IPS-15b (cell line): ENCODE measurements around the gene TBC1D12.
"Not testable (repeated sequence)": the region's sequence is repeated elsewhere in the genome, so short reads cannot be mapped to it uniquely, and the experiment has no call there.

Source experiments
- H3K27me3 ChIP-seq: one replicate; pipeline ENCODE4 v1.6.1; 2013; ENCODE audit warnings: low read length; ENCODE audit not compliant: control insufficient read depth, insufficient read depth
- H3K36me3 ChIP-seq: one replicate; pipeline ENCODE4 v1.6.1; 2013; ENCODE audit warnings: low read length; ENCODE audit not compliant: control insufficient read depth, insufficient read depth
- H3K4me1 ChIP-seq: one replicate; pipeline ENCODE4 v1.6.1; 2013; ENCODE audit warnings: mild to moderate bottlenecking, low read length; ENCODE audit not compliant: control insufficient read depth, insufficient read depth
- H3K4me3 ChIP-seq: one replicate; pipeline ENCODE4 v1.5.1; 2013; ENCODE audit warnings: low read depth, low read length
- H3K9ac ChIP-seq: one replicate; pipeline ENCODE4 v1.6.1; 2013; ENCODE audit warnings: low read depth, mild to moderate bottlenecking, low read length
- H3K9me3 ChIP-seq: one replicate; pipeline ENCODE4 v1.6.1; 2013; ENCODE audit warnings: mild to moderate bottlenecking, low read length; ENCODE audit not compliant: control insufficient read depth, insufficient read depth

Gene TBC1D12

GRCh38 chr10:94375374-94375773, 27.0 kb upstream of the TBC1D12 start:
- no peak overlapping the region for H3K4me3 ChIP-seq
- no peaks in the 10 kb centered on the region for H3K36me3 ChIP-seq
- H3K9ac ChIP-seq = no peak overlapping the region
- no peaks in the 10 kb centered on the region for H3K4me1 ChIP-seq
- no peaks in the 10 kb centered on the region for H3K9me3 ChIP-seq
- H3K27me3 ChIP-seq = no peaks in the 10 kb centered on the region

DNA sequence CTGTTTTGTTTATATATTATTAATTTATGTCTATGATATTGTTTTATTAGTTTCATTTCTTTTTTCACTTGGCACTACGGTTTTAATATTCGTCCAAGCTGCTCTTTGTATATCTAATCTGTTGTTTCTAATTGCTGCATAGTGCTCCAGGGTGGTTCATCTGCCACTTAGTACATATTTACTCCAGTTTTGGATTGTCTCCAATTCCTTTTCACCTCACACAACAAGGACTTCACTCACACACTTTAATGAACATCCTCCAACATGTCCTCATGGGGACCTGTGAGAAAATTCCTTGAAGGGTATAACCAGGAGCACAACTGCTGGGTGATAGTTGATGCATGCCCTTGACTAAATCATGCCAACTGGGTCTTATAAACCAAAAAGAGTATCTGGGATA, 25.5 kb upstream of the TBC1D12 start:
- Histone ChIP-seq H3K36me3 (no peaks in the 10 kb centered on the region), H3K9me3 (no peaks in the 10 kb centered on the region), H3K9ac (no peak overlapping the region), H3K27me3 (no peaks in the 10 kb centered on the region), H3K4me3 (no peak overlapping the region), H3K4me1 (no peaks in the 10 kb centered on the region)

DNA sequence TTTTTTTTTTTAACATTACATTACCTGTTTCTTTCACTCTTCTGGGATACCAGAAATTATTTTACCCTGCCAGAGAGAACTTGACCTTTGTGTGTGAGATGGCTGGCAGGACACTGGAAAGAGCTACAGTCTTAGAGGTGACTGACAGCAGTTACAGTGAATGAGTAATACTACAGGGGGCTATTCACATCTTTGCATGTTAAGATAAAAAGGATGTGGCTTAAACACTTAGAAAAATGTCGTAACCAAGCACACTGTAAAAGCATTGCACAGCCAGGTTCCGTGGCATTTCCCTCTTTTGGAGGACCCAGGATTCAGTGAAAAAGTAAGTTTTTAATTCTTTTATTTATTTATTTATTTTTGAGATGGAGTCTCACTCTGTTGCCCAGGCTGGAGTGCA, 18.8 kb upstream of the TBC1D12 start:
- no peaks in the 10 kb centered on the region for H3K4me1 ChIP-seq
- H3K9ac ChIP-seq = no peak overlapping the region
- no peak overlapping the region for H3K4me3 ChIP-seq
- H3K9me3 ChIP-seq = no peaks in the 10 kb centered on the region
- no peaks in the 10 kb centered on the region for H3K27me3 ChIP-seq
- H3K36me3 ChIP-seq = no peaks in the 10 kb centered on the region

DNA sequence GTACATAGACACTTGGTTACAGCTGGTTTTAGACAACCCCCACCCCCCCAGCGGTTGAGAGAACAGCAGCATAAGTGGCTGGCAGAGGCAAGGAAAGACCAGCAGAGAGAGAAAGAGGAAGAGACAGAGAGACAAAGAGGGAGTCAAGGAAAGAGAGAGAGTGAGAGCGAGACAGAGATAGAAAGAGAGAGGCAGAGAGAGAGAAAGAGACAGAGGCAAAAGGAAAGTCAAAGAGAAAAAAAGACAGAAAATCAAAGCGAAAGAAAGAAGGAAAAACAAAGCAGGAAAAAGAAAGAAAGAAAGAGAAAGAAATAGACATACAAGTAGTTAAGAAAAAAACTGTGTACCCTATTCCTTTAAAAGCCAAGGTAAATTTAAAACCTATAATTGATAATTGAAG, 16.6 kb upstream of the TBC1D12 start:
- H3K9me3 ChIP-seq, H3K4me1 ChIP-seq, H3K9ac ChIP-seq, H3K4me3 ChIP-seq, H3K36me3 ChIP-seq, H3K27me3 ChIP-seq: not testable (repeated sequence)

GRCh38 chr10:94392117-94392516, 10.2 kb upstream of the TBC1D12 start:
- H3K27me3 ChIP-seq, H3K4me1 ChIP-seq: not testable (repeated sequence)

GRCh38 chr10:94397549-94398370, 4.6 kb upstream of the TBC1D12 start:
- H3K27me3 ChIP-seq = no peaks in the 10 kb centered on the region
- no peaks in the 10 kb centered on the region for H3K36me3 ChIP-seq
- no peak overlapping the region for H3K4me3 ChIP-seq

More at GRCh38 chr10:94392117-94392516, 10.2 kb upstream of the TBC1D12 start:
- not testable (repeated sequence) for H3K9ac ChIP-seq, H3K4me3 ChIP-seq, H3K36me3 ChIP-seq, H3K9me3 ChIP-seq

GRCh38 chr10:94398762-94399161, 3.6 kb upstream of the TBC1D12 start:
- Histone ChIP-seq H3K9ac (no peak overlapping the region), H3K9me3 (no peaks in the 10 kb centered on the region), H3K36me3 (no peaks in the 10 kb centered on the region), H3K4me3 (no peak overlapping the region), H3K27me3 (peaks cover 3% of the 10 kb centered on the region), H3K4me1 (no peaks in the 10 kb centered on the region)

More at GRCh38 chr10:94397549-94398370, 4.6 kb upstream of the TBC1D12 start:
- H3K9ac ChIP-seq = no peak overlapping the region
- H3K4me1 ChIP-seq = no peaks in the 10 kb centered on the region
- no peaks in the 10 kb centered on the region for H3K9me3 ChIP-seq

DNA sequence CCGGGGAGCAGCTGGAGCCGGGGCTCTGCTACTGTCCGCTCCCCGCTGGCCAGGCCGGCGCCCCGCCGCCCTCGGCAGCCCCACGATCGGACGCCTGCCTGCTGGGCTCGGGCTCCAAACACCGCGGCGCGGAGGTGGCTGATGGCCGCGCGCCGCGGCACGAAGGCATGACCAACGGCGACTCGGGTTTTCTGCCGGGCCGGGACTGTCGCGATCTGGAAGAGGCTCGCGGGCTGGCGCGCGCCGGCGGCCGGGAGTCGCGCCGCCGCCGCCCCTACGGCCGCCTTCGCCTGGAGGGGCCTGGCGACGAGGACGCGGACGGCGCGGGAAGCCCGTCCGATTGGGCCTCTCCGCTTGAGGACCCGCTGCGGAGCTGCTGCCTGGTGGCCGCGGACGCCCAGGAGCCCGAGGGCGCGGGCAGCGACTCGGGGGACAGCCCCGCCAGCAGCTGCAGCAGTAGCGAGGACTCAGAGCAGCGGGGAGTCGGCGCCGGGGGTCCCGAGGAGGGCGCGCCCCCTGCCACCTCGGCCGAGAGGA, 570 bp downstream of the TBC1D12 start:
- no peaks in the 10 kb centered on the region for H3K9me3 ChIP-seq
- H3K9ac ChIP-seq = peak overlapping the region; percentile 24
- peak overlapping the region; percentile 73 for H3K4me3 ChIP-seq
- H3K4me1 ChIP-seq = no peaks in the 10 kb centered on the region
- no peaks in the 10 kb centered on the region for H3K36me3 ChIP-seq
- peaks cover 23% of the 10 kb centered on the region for H3K27me3 ChIP-seq

- no peaks in the 10 kb centered on the region for H3K4me1 ChIP-seq
- peak overlapping the region; percentile 73 for H3K4me3 ChIP-seq
Observed at GRCh38 chr10:94403380-94404213, 1.3 kb downstream of the TBC1D12 start.

GRCh38 chr10:94405406-94405805, 3.1 kb downstream of the TBC1D12 start:
- H3K9ac ChIP-seq = no peak overlapping the region
- no peak overlapping the region for H3K4me3 ChIP-seq
- H3K36me3 ChIP-seq = no peaks in the 10 kb centered on the region
- peaks cover 23% of the 10 kb centered on the region for H3K27me3 ChIP-seq
- H3K9me3 ChIP-seq = no peaks in the 10 kb centered on the region
- H3K4me1 ChIP-seq = peaks cover 2% of the 10 kb centered on the region

More at GRCh38 chr10:94403380-94404213, 1.3 kb downstream of the TBC1D12 start:
- H3K9ac ChIP-seq = no peak overlapping the region
- H3K27me3 ChIP-seq = peaks cover 23% of the 10 kb centered on the region
- H3K36me3 ChIP-seq = no peaks in the 10 kb centered on the region
- H3K9me3 ChIP-seq = no peaks in the 10 kb centered on the region

GRCh38 chr10:94407668-94408067, 5.3 kb downstream of the TBC1D12 start:
- Histone ChIP-seq H3K4me1 (peaks cover 2% of the 10 kb centered on the region), H3K9ac (no peak overlapping the region), H3K9me3 (no peaks in the 10 kb centered on the region), H3K4me3 (no peak overlapping the region), H3K27me3 (peaks cover 23% of the 10 kb centered on the region), H3K36me3 (no peaks in the 10 kb centered on the region)
